CD14-positive monocyte (primary cell): ENCODE results near the gene NELL1. TPM values are rescaled to one million over a fixed set of nuclear protein-coding genes. Genes with fewer than 3 reads are reported as not detected.

ENCODE experiments used
- DNase-seq, 3 donors: peaks; one replicate each; pipeline ENCODE4 v3.0.0-alpha.2; 2011 to 2022
- H2AFZ ChIP-seq: 2 replicates; pipeline ENCODE4 v1.6.0; 2012; ENCODE audit warnings: mild to moderate bottlenecking, low read depth, low read length, inconsistent platforms; ENCODE audit not compliant: insufficient read depth, poor library complexity, severe bottlenecking
- H3K27ac ChIP-seq, 2 donors: 1 replicate in 1 of 2; 2 replicates in 1 of 2; pipeline ENCODE4 v1.5.1; 2012 to 2013; ENCODE audit warnings: low read length in 2 of 2, control low read depth in 1 of 2, inconsistent platforms in 1 of 2, low read depth in 1 of 2, mild to moderate bottlenecking in 1 of 2
- H3K27me3 ChIP-seq, 2 donors: one replicate each; pipeline versions ENCODE4 v1.6.0 to v1.6.1; 2011 to 2013; ENCODE audit warnings: low read length in 2 of 2; ENCODE audit not compliant: control insufficient read depth in 2 of 2, insufficient read depth in 2 of 2
- H3K36me3 ChIP-seq, 2 donors: replicated peaks in 1 of 2; 1 replicate in 1 of 2; 2 replicates in 1 of 2; pipeline versions ENCODE4 v1.5.1 to v1.6.1; 2012 to 2013; ENCODE audit warnings: low read length in 2 of 2, control low read depth in 1 of 2, inconsistent platforms in 1 of 2, mild to moderate bottlenecking in 1 of 2; ENCODE audit not compliant: insufficient read depth in 2 of 2, control insufficient read depth in 1 of 2
- H3K4me1 ChIP-seq, 2 donors: 1 replicate in 1 of 2; 2 replicates in 1 of 2; pipeline versions ENCODE4 v1.5.1 to v1.6.1; 2012 to 2013; ENCODE audit warnings: low read length in 2 of 2, control low read depth in 1 of 2, inconsistent platforms in 1 of 2, mild to moderate bottlenecking in 1 of 2, moderate library complexity in 1 of 2; ENCODE audit not compliant: insufficient read depth in 2 of 2, control insufficient read depth in 1 of 2
- H3K4me2 ChIP-seq: replicated peaks from 2 replicates; pipeline ENCODE3; 2012; ENCODE audit warnings: low read length, moderate library complexity, mild to moderate bottlenecking; ENCODE audit not compliant: poor library complexity, severe bottlenecking; ENCODE audit errors: extremely low read depth
- H3K4me3 ChIP-seq, 3 experiments: fragments of 200-600 bp in 1 of 3; sonication (generic) in 1 of 3; replicated peaks in 1 of 3; 1 replicate in 2 of 3; 2 replicates in 1 of 3; pipeline ENCODE4 v1.5.1; 2011 to 2013; ENCODE audit warnings: low read length in 3 of 3, mild to moderate bottlenecking in 3 of 3, control low read depth in 2 of 3, low read depth in 2 of 3, inconsistent platforms in 1 of 3, moderate library complexity in 1 of 3
- H3K79me2 ChIP-seq: 2 replicates; pipeline ENCODE4 v1.6.0; 2012; ENCODE audit warnings: mild to moderate bottlenecking, control low read depth, inconsistent platforms, low read length, moderate library complexity; ENCODE audit not compliant: insufficient read depth
- H3K9ac ChIP-seq: 2 replicates; pipeline ENCODE4 v1.6.0; 2017; ENCODE audit warnings: low read length, mild to moderate bottlenecking; ENCODE audit not compliant: insufficient read depth, poor library complexity, severe bottlenecking
- H3K9me3 ChIP-seq, 2 donors: replicated peaks in 1 of 2; 1 replicate in 1 of 2; 2 replicates in 1 of 2; pipeline versions ENCODE4 v1.5.1 to v1.6.1; 2012 to 2013; ENCODE audit warnings: low read length in 2 of 2, control low read depth in 1 of 2; ENCODE audit not compliant: control insufficient read depth in 1 of 2, insufficient read depth in 1 of 2
- H4K20me1 ChIP-seq: 2 replicates; pipeline ENCODE4 v1.6.0; 2012; ENCODE audit warnings: mild to moderate bottlenecking, low read length, control low read depth, moderate library complexity; ENCODE audit not compliant: insufficient read depth
- H3K27ac Mint-ChIP-seq, 7 donors: one replicate each; pipeline ENCODE4 v1.8.0; 2020; ENCODE audit warnings: mild to moderate bottlenecking in 7 of 7, mixed read lengths in 7 of 7, moderate library complexity in 6 of 7, inconsistent platforms in 2 of 7
- H3K27me3 Mint-ChIP-seq, 3 donors: one replicate each; pipeline ENCODE4 v1.8.0; 2021 to 2022; ENCODE audit warnings: low read depth in 3 of 3, mild to moderate bottlenecking in 3 of 3, mixed read lengths in 3 of 3, moderate library complexity in 3 of 3, inconsistent platforms in 1 of 3
- H3K36me3 Mint-ChIP-seq, 2 donors: one replicate each; pipeline ENCODE4 v1.8.0; 2020; ENCODE audit warnings: mixed read lengths in 2 of 2, inconsistent platforms in 1 of 2, mild to moderate bottlenecking in 1 of 2
- H3K4me1 Mint-ChIP-seq: one replicate; pipeline ENCODE4 v1.8.0; 2020; ENCODE audit warnings: mild to moderate bottlenecking, mixed read lengths
- H3K4me3 Mint-ChIP-seq, 2 donors: one replicate each; pipeline ENCODE4 v1.8.0; 2020; ENCODE audit warnings: mild to moderate bottlenecking in 2 of 2, mixed read lengths in 2 of 2, moderate library complexity in 1 of 2
- H3K9me3 Mint-ChIP-seq, 7 donors: one replicate each; pipeline ENCODE4 v1.8.0; 2020 to 2022; ENCODE audit warnings: mixed read lengths in 7 of 7, mild to moderate bottlenecking in 6 of 7, moderate library complexity in 6 of 7, inconsistent platforms in 2 of 7
- WGBS: methylation state at CpG from one replicate; pipeline ENCODE4 v1.1.5; 2013; ENCODE audit warnings: missing lambda C conversion rate; ENCODE audit not compliant: insufficient coverage; 5-methylcytosine and 5-hydroxymethylcytosine counted together
- intact Hi-C, 2 donors: fragments of 100-400 bp; cut with micrococcal nuclease; formaldehyde crosslinking; loops; one replicate each; pipeline versions ENCODE4 v1.15.0 to v1.15.1; 2023
- polyA plus RNA-seq, 3 donors: library from polyadenylated mRNA; depleted of rRNA in 1 of 3; unstranded in 2 of 3; stranded (reverse) in 1 of 3; fragments of 300-500 nt in 2 of 3; fragments of >200 nt in 1 of 3; fragmentation: Illumina TruSeq in 2 of 3; gene quantifications; 1 replicate in 2 of 3; 2 replicates in 1 of 3; pipeline ENCODE4 v1.2.3, GENCODE V29; 2012 to 2021
- TF ChIP-seq, protein P1 (sequence below): fragments of 200-600 bp; IDR thresholded peaks from one replicate; pipeline ENCODE4 v1.8.0; 2022; ENCODE audit warnings: antibody characterized with exemption, mild to moderate bottlenecking

Gene NELL1
- polyA plus RNA-seq, 3 donors: not detected

DNA sequence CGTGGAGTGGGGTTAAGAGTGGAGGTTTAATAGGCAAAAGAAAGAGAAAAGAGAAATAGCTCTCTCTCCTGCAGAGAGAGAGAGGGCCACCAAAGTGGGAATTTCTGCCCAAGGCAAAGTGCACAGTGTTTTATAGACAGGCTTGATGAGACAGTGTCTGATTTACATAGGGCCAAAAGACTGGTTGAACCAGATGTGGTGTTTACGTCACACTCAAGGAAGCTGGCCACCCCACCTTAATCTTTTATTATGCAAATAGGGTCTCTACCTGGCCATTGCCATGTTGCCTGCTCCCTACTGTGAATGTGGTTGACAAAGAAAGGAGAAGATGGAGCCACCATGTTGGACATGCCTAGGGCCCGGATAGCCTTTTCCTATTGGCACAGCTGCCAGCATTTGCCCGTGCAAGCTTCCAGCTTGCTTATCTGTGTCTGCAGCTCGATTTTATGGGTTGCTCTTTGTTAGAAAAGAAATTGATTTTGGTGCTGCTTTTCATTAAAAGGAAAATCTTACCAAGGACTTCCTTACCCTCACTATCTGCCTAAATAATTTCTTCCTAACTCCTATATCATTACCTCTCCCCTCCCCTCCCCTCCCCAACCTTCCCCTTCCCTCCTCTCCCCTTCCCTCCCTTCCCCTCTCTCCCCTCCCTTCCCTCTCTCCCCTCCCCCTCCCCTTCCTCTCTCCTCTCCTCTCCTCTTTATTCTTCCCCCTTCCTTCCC, 436.0 kb downstream of the NELL1 start:
- 79% methylated on average over 2 of the region's 5 CpGs for WGBS
- intact Hi-C loops: no loop called here
- no peaks in the 10 kb centered on the region for H3K4me1 Mint-ChIP-seq

DNA sequence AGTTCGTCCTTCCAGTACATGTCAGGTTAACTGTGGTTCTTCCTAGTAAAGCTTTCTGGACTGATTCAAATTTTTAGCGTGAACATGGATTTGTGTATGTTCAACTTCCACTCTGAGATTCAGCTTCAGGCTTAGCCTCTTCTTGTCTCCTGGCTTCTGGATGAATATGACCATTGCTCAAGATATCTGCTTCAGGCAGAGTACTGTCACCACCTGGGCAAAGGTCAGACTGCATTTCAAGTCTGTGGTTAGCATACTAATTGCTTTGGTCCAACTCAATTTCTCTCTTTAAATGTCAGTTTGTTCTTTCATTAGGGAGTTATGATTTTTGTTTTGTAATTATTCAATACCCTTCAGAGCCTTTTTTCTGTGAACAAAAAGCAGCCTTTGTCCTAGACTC, 440.0 kb downstream of the NELL1 start:
- Histone ChIP-seq H3K79me2 (no peaks in the 10 kb centered on the region), H3K9me3 (peaks cover 0 to 10% of the 10 kb centered on the region in 2 donors), H3K4me3 (no peak overlapping the region), H4K20me1 (no peaks in the 10 kb centered on the region), H3K27ac (no peak overlapping the region), H3K36me3 (no peaks in the 10 kb centered on the region), H2AFZ (no peak overlapping the region), H3K9ac (no peak overlapping the region), H3K4me1 (no peaks in the 10 kb centered on the region), H3K4me2 (no peak overlapping the region), H3K27me3 (no peaks in the 10 kb centered on the region)
- Mint-ChIP-seq H3K4me1 (no peaks in the 10 kb centered on the region), H3K4me3 (no peak overlapping the region), H3K27me3 (no peaks in the 10 kb centered on the region), H3K9me3 (peaks cover 0 to 8% (median 0%) of the 10 kb centered on the region in 7 donors), H3K36me3 (no peaks in the 10 kb centered on the region), H3K27ac (no peak overlapping the region)
- WGBS: 100% methylated on average over 2 of the region's 2 CpGs
- no peak for DNase-seq
- intact Hi-C loops: no loop called here
- TF ChIP-seq, protein P1, sequence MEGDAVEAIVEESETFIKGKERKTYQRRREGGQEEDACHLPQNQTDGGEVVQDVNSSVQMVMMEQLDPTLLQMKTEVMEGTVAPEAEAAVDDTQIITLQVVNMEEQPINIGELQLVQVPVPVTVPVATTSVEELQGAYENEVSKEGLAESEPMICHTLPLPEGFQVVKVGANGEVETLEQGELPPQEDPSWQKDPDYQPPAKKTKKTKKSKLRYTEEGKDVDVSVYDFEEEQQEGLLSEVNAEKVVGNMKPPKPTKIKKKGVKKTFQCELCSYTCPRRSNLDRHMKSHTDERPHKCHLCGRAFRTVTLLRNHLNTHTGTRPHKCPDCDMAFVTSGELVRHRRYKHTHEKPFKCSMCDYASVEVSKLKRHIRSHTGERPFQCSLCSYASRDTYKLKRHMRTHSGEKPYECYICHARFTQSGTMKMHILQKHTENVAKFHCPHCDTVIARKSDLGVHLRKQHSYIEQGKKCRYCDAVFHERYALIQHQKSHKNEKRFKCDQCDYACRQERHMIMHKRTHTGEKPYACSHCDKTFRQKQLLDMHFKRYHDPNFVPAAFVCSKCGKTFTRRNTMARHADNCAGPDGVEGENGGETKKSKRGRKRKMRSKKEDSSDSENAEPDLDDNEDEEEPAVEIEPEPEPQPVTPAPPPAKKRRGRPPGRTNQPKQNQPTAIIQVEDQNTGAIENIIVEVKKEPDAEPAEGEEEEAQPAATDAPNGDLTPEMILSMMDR: no peak

More for the DNA sequence above, 436.0 kb downstream of the NELL1 start:
- no peak overlapping the region for H3K4me3 Mint-ChIP-seq
- no peak for DNase-seq
- H3K36me3 ChIP-seq: no peaks in the 10 kb centered on the region
- H2AFZ ChIP-seq: no peak overlapping the region
- H3K36me3 Mint-ChIP-seq: no peaks in the 10 kb centered on the region
- no peak overlapping the region for H3K4me3 ChIP-seq
- no peak overlapping the region for H3K4me2 ChIP-seq
- no peaks in the 10 kb centered on the region for H3K79me2 ChIP-seq
- H3K27me3 ChIP-seq: no peaks in the 10 kb centered on the region
- no peak overlapping the region for H3K9ac ChIP-seq
- TF ChIP-seq, protein P1: no peak
- H3K27ac ChIP-seq: no peak overlapping the region
- no peak overlapping the region for H3K27ac Mint-ChIP-seq
- peaks cover 4 to 16% of the 10 kb centered on the region in 2 donors for H3K9me3 ChIP-seq
- H4K20me1 ChIP-seq: no peaks in the 10 kb centered on the region
- H3K4me1 ChIP-seq: no peaks in the 10 kb centered on the region
- H3K9me3 Mint-ChIP-seq: peaks cover 0 to 12% (median 3%) of the 10 kb centered on the region in 7 donors
- no peaks in the 10 kb centered on the region for H3K27me3 Mint-ChIP-seq
